Glomerular visceral epithelial cell (primary cell): ENCODE results near the gene PRR12.
A peak's percentile ranks its signal among the peaks of the same experiment; 100 is the strongest.

Experiments used
- DNase-seq: peaks from one replicate; pipeline ENCODE4 v3.0.0-alpha.2; 2016; ENCODE audit errors: extremely low spot score

Gene PRR12

DNA sequence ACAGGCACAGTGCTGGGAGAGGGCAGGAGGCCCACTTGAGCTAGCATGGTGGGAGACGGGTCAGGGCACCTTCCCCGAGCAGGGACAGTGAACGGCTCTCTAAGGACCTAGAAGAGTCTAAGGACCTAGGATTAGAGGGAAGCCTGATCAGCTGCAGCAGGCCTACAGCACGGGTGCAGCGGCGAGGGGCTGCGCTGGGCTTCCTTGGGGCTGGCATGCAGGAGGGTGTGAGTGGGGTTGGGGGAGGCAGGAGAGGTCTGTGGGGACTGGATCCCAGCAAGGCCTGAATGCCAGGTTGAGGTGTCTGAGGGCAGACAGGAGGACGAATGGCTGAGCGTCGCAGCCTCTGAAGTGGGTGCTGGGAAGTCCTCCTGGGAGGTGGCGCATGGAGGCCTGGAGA lies 54.6 kb downstream of the PRR12 start:
- no peak for DNase-seq

DNA sequence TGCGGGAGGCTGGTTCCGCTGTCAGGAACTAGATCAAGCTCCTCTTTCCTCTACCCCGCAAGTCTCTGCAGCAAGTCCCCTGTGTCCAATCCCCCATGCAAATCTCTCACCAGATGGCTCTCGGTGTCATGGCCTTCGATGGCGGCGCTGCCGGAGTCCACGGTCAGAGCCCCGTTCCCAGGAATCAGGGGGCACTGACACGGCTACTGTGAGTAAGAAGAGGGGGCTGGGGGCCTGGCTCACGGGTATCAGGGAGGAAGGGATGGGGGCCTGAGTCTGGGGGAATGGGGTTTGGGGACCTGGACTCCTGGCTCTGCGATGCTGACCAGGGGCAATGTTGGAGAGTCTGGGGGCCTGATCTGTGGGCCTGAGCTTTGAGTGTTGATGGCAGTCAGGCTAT lies 55.0 kb downstream of the PRR12 start:
- no peak for DNase-seq

DNA sequence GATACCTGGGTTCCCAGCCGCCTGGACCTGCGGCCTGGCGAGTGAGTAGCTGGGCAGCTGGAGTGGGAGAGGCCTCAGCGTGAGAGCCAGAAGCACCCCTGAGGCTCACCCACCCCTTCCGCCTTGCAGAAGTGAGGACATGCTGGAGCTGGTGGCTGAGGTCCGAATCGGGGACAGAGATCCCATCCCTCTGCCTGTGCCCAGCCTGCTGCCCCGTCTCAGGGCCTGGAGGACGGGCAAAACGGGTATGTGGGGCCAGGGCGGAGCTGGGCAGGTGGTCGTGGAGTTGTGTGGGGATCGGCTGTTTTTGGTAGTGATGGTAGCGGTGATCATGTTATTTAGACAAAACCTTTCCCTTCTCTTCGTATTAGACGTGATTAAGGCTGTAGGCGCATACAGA lies 55.6 kb downstream of the PRR12 start:
- DNase-seq = no peak

DNA sequence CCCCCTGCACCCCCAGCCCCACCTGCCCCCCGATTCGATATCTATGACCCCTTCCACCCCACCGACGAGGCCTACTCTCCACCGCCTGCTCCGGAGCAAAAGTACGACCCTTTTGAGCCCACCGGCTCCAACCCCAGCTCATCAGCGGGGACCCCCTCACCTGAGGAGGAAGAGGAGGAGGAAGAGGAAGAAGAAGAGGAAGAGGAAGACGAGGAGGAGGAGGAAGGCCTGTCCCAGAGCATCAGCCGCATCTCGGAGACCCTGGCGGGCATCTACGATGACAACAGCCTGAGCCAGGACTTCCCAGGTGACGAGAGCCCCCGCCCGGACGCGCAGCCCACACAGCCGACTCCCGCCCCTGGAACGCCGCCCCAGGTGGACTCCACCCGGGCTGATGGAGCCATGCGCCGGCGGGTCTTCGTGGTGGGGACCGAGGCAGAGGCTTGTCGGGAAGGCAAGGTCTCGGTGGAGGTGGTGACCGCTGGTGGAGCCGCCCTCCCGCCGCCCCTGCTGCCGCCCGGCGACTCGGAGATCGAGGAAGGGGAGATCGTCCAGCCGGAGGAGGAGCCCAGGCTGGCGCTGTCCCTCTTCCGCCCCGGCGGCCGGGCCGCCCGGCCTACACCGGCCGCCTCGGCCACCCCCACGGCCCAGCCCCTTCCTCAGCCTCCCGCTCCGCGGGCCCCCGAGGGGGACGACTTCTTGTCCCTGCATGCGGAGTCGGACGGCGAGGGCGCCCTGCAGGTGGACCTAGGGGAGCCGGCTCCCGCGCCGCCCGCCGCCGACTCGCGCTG lies 60.2 kb downstream of the PRR12 start:
- no peak for DNase-seq

DNA sequence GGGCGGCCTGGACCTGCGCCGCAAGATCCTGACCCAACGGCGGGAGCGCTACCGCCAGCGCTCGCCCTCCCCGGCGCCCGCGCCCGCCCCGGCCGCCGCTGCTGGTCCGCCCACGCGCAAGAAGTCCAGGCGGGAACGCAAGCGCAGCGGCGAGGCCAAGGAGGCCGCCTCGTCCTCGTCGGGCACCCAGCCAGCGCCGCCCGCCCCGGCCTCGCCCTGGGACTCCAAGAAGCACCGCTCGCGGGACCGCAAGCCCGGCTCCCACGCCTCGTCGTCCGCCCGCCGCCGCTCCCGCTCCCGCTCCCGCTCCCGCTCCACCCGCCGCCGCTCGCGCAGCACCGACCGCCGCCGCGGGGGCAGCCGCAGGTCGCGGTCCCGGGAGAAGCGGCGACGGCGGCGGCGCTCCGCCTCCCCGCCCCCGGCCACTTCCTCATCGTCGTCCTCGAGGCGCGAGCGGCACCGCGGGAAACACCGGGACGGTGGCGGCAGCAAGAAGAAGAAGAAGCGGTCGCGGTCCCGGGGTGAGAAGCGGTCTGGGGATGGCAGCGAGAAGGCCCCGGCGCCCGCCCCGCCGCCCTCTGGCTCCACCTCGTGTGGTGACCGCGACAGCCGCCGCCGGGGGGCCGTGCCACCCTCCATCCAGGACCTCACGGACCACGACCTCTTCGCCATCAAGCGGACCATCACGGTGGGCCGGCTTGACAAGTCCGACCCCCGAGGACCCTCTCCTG lies 61.0 kb downstream of the PRR12 start:
- no peak for DNase-seq

DNA sequence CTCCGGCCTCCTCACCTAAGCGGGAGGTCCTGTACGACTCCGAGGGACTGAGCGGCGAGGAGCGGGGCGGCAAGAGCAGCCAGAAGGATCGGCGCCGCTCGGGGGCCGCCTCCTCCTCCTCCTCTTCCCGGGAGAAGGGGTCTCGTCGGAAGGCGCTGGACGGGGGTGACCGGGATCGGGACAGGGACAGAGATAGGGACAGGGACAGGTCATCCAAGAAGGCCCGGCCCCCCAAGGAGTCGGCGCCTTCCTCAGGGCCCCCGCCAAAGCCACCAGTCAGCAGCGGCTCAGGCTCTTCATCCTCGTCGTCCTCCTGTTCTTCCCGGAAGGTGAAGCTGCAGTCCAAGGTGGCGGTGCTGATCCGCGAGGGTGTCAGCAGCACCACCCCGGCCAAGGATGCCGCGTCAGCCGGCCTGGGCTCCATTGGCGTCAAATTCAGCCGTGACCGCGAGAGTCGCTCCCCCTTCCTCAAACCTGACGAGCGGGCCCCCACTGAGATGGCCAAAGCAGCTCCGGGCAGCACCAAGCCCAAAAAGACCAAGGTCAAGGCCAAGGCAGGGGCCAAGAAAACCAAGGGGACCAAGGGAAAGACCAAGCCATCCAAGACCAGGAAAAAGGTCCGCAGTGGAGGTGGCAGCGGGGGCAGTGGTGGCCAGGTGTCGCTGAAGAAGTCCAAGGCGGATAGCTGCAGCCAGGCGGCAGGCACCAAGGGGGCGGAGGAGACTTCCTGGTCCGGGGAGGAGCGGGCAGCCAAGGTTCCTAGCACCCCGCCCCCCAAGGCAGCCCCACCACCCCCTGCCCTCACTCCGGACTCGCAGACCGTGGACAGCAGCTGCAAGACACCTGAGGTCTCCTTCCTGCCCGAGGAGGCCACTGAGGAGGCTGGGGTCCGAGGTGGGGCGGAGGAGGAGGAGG lies 61.8 kb downstream of the PRR12 start:
- DNase-seq = no peak

DNA sequence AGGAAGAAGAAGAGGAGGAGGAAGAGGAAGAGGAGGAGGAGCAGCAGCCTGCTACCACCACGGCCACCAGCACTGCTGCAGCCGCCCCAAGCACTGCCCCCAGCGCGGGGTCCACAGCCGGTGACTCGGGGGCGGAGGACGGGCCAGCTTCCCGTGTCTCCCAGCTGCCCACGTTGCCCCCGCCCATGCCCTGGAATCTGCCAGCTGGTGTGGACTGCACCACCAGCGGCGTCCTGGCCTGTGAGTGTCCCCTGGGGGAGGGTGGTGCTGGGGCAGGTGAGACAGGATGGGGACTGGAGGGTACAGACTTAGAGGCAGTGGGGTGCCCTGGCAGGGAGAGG lies 62.5 kb downstream of the PRR12 start:
- DNase-seq = no peak

DNA sequence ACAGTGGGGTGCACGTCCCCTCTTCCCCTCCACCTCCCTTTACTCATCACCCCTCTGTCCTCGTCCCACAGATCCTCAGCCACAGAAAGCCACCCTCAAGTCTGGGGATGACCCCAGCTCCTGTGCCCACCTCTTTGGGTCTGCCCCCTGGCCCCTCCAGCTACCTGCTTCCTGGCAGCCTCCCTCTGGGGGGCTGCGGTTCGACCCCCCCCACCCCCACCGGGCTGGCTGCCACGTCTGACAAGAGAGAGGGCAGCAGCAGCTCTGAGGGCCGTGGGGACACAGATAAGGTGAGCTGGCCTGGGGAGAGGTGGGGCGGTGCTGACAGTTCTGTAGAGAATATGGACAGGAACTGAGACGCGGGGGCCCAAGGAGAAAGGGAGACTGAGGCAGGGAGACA lies 63.6 kb downstream of the PRR12 start:
- no peak for DNase-seq

DNA sequence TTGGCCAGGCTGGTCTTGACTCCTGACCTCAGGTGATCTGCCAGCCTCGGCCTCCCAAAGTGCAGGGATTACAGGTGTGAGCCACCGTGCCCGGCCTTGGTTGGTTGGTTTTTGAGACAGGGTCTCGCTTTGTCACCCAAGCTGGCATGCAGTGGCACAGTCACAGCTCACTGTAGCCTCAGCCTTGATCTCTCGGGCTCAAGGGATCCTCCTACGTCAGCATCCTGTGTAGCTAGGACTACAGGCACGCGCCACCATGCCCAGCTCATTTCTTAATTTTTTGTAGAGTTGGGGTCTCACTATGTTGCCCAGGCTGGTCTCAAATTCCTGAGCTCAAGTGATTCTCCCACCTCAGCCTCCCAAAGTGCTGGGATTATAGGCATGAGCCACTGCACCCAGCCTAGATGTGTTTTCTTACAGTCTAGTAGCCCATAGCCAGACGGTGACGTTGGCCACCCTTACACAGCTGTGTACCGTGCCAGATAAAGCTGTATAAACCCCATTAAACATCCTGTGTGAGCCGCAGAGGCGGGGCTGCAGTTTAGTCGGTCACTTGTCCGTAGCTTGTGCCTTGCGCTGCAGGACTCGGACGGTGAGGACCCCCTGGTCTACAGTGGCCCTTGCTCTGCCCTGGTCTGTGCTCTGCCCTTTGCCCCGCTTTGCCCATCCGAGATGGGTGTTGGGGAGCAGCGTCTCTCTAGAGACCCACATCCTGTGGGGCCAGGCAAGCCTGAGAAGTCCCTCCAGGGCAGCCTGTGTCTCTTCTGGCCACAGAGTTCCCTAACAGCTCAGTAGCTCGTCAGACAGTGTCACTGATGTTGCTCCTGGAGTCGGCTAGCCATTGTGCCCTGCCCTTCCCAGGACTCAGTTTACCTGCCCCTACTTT lies 64.8 kb downstream of the PRR12 start:
- DNase-seq = no peak

DNA sequence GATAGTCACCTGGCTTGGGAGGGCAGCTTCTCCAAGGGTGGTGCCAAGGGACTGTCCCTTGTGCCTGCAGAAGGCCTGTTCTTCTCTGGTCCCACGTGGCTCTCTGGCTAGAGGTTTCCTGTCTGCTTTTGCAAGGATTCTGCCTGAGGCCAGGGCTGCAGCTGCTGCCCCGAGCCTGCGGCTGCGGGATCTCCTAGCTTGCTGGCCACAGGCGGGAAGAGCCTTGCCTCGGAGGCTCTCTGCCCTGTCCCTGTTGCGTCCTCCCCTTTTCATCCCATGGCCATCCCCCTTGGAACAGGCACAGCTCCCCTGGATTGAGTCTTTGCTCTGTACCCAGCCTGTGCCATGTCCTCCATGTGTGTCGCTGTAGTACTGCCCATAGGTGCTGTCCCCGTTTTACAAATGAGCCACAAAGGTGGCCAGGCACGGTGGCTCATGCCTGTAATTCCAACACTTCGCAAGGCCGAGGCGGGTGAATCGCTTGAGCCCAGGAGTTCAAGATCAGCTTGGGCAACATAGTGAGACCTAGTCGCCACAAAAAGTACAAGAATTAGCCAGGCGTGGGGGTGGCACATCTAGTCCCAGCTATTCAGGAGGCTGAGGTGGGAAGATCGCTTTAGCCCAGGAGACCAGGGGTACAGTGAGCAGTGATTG lies 65.6 kb downstream of the PRR12 start:
- DNase-seq = no peak

DNA sequence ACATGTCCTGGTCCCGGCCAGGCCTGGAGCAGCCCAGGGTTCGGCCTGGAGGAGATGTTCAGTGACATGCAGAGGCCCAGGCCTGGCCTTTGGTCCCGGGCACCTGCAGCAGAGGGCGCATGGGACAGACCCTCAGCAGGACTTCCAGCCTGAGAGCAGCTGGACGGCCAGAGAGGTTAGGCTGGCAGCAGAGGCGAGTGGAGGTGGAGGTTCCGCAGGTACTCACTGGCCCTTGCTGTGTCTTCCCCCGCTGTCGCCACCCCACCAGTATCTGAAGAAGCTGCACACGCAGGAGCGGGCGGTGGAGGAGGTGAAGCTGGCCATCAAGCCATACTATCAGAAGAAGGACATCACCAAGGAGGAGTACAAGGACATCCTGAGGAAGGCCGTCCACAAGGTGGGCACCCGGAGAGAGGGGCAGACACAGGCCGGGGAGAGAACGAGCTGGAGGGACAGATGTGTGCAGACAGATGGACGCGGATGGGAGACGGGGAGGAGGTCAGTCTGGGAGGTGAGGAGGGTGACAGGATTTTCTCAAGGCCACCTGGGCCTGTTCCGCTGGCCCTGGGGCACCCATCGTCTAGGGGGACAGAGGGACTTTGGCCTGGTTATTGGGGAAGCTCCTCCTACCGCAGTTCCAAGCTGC lies 66.6 kb downstream of the PRR12 start:
- no peak for DNase-seq

DNA sequence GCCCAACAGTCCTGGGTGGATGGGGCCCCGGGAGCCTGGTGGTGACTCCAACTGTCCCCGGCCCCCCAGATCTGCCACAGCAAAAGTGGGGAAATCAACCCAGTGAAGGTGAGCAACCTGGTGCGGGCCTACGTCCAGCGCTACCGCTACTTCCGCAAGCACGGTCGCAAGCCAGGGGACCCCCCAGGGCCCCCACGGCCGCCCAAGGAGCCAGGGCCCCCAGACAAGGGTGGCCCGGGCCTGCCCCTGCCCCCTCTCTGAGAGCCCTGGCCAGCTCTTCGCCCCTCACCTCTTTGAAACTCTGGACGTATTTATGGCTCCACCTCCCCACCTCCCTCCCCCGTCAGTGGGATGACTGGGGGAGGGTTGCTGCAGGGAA lies 67.1 kb downstream of the PRR12 start:
- no peak for DNase-seq

DNA sequence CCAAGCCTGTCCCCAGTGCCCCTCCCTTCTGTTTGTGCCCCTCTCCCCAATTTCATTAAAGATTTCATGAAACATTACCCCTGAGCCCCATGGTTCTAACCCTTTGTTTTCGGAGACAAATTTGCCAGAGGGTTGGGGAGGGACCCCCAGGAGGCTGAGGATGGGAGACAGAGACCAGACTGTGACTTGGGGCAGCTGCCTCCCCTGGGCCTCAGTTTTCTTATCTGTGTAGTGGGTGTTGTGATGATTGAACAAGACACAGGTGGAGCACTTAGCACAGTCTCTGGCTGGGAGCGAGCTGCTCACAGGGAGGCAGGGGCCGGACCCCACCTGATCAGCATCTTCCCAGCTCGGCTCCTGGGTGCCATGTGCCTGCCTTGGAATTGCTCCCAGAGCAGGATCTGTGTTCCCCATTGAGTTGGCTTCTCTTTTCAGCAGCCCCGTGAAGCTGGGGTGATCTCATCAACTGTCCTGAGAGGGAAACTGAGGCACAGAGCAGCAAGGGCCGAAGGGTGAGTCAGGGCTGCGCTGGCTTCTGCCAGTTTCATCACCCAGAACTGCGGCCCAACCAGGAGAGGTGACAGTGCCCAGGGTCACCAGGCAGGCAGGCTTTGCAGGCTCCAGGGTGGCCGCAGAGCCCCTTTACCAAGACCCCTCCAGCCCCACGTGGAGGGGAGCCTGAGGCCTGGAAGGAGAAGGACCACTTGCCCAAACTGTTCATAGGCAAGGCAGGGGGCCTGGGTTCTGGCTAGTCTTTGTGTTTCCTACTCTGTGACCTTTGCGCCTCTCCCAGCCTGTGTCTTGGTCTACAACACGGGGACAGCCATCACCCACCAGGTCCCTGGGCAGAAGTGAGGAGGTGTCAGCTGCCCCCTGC lies 67.8 kb downstream of the PRR12 start:
- DNase-seq = no peak

DNA sequence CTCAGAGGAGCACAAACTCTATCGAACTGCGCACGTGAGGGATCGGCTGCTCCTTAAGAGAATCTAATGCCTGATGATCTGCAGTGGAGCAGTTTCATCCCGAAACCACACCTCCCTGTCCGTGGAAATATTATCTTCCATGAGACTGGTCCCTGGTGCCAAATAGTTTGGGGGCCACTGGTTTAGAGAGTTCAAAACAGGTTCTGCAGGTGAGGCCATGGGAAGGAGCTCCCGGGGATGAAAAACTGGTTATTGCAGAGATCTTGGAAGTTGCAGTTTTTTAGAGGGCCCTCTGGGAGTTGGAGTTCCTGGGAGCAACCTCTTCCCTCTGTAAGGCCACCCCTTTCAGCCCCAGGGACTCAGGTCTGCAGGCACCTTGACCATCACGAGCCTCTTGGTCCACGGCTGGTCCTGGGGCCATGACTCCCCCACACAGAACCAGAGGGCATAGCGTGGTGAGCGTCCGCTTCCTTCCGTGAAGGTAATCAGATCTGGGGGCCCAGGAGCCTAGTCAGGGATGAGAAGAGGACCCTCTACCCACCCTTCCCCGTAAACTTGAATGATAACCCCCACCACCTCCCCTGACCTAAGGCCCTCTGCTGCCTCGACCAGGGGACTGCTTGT lies 69.5 kb downstream of the PRR12 start:
- no peak for DNase-seq

DNA sequence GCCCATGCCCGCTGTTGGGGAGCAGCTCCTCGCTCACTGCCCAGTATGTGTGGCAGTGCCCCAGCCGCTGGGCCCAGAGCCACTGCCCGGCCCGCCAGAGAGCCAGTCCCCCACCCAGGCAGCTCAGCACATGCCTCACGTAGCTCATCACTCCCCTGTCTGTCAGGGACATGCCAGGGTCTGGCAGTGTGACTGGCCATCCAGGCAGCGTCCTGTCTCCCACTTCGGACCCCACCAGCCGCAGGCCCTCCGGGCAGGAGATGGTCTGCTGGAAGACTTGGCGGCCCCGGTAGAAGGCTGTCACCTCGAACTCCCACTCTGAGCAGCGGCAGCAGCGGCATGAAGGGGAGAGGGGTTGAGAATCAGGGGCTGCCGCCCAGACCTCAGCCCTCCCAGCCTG lies 71.0 kb downstream of the PRR12 start:
- DNase-seq = no peak

DNA sequence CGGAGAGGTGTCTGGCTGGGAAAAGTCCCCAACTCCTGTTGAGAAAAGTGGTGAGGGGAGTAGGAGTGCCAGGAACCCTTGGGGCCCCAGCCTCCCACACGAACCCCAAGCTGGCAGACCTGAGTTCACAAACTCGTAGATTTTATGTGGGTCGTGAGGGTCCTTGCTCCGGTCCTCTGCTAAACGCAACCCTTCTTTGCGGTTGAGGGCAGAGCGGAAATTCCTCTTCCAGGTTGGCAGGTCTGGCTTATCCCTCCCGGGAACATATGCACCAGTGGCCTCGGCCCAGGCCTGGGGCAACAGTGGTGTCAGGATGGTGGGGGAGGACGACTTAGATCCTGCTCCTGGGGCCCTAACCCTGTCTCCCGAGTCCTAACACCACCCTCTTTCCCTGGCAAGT lies 72.2 kb downstream of the PRR12 start:
- no peak for DNase-seq

DNA sequence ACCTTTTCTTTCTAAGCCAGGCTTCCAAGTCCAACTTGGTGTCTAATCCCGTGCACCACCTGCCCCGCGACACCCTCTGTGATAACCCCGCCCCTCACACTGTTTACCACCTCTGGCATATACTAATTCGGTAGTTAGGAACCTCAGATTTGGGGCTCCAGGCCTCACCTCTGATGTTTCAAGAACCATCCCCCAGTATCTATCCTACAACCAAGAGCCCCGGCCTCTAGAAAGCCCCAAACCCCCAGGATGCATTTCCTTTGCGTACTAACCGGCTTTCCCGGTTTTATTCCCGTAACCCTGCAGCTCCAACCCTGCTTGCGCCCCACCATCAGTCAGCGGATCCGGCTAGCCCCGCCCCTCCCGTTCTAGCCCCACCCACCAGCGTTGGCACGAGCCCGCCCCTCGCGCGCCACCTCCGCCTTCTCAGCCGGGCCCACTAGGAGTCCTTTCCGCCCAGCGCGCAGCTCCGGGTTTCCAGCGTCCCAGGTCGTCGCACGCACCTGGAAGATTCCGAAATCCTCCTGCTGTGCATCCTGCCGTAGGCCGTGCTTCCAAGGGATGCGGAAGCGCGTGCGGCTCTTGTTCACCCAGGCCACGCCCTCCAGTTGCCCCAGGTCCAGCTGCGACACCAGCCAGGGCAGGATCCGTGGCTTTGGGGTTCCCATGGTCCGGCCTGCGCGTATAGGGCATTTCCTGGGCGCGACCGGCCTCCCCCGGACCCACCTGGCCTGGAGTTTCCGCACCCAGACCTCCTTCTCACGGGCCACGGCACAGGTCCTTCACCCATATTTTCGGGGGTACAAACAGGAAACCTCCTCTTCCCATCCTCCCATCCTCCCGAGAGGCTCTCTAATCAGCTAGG lies 73.4 kb downstream of the PRR12 start:
- DNase-seq = peak; percentile 91

DNA sequence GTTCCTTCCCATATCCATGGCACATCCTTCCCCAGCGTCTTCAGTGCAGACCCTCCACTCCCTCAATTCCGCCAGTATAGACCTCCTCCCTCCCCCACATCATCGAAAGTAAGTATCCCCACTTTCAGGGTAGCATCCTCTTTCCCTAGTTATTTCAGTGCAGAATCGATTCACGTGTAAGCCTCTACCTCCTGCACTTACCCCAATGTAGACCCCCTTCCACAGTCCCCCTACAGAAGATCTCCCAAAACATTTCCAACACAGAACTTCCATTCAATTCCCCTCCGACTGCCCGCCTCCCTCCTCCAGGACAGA lies 74.0 kb downstream of the PRR12 start:
- DNase-seq = no peak
